Measurements from ENCODE around the gene ADAM8. TPM values are rescaled to one million over a fixed set of nuclear protein-coding genes. Genes with fewer than 3 reads are reported as not detected.

Gene ADAM8
- total RNA-seq, 1 experiment from 2014 or later = 113 TPM

GRCh38 chr10:133279326-133280226 lies 2.9 kb upstream of the ADAM8 start:
- CTCF ChIA-PET = no interaction called here
- DNase-seq = peak; percentile 18
- no peaks in the 10 kb centered on the region for H3K27me3 ChIP-seq (ENCODE audit: low read length)
- H3K79me2 ChIP-seq (ENCODE audit: low read length) = peaks cover 20% of the 10 kb centered on the region
- H4K20me1 ChIP-seq (ENCODE audit: low read length) = no peaks in the 10 kb centered on the region
- TF ChIP-seq CTCF (conservative IDR thresholded peaks at IDR 0.05; ENCODE audit: low read depth, low read length) = no peak
- TF ChIP-seq EZH2 (IDR thresholded peaks at IDR 0.05; ENCODE audit: low read length, unreplicated experiment) = no peak
- no peak for TF ChIP-seq EZH2phosphoT487 (IDR thresholded peaks at IDR 0.05; ENCODE audit: borderline replicate concordance, low read length)
- H3K9me3 ChIP-seq (ENCODE audit: low read length) = no peaks in the 10 kb centered on the region
- no peak overlapping the region; the same call in 1 of the 2 replicates for H3K4me3 ChIP-seq (ENCODE audit: low read length)
- peak overlapping the region; percentile 98 for H3K27ac ChIP-seq (ENCODE audit: low read length)
- no peak for ATAC-seq
- peaks cover 12% of the 10 kb centered on the region; the same call in 1 of the 2 replicates for H3K36me3 ChIP-seq (ENCODE audit: low read depth, low read length)
- H3K4me2 ChIP-seq (ENCODE audit: low read length) = peak overlapping the region; percentile 97
- no peak overlapping the region for H2AFZ ChIP-seq (ENCODE audit: low read length)
- BruUV-seq (replicated peaks) = no TSS peak
- H3F3A ChIP-seq (ENCODE audit: low read length, unreplicated experiment) = peaks cover 4% of the 10 kb centered on the region
- no peaks in the 10 kb centered on the region for H3K9me2 ChIP-seq (replicated peaks; ENCODE audit: low read length)
- POLR2A ChIA-PET (ENCODE audit: unreplicated experiment) = no interaction called here
- intact Hi-C loops (cut with micrococcal nuclease) = no loop called here
- H3K4me1 ChIP-seq (ENCODE audit: insufficient read depth, low read length) = peaks cover 52% of the 10 kb centered on the region
- peak overlapping the region; percentile 96 for H3K9ac ChIP-seq (ENCODE audit: low read length)

- CTCF ChIA-PET = no interaction called here
- H3K4me1 ChIP-seq (ENCODE audit: insufficient read depth, low read length) = peaks cover 54% of the 10 kb centered on the region
- intact Hi-C loops (cut with micrococcal nuclease) = no loop called here
- POLR2A ChIA-PET (ENCODE audit: unreplicated experiment) = interaction anchor here (0.8 kb wide), 1 partner anchor 16 kb away, joined by 3 read pairs; no protein-coding TSS in a partner anchor
- DNase-seq (peak; percentile 89), ATAC-seq (peak; percentile 58)
- H3K27me3 ChIP-seq (ENCODE audit: low read length) = no peaks in the 10 kb centered on the region
- H3F3A ChIP-seq (ENCODE audit: low read length, unreplicated experiment) = peaks cover 4% of the 10 kb centered on the region
- H3K4me3 ChIP-seq (ENCODE audit: low read length) = peak overlapping the region; percentile 51; the same call in 1 of the 2 replicates
- no peak overlapping the region for H2AFZ ChIP-seq (ENCODE audit: low read length)
- peak overlapping the region; percentile 96 for H3K9ac ChIP-seq (ENCODE audit: low read length)
- H3K36me3 ChIP-seq (ENCODE audit: low read depth, low read length) = peaks cover 6% of the 10 kb centered on the region; the same call in 1 of the 2 replicates
- H4K20me1 ChIP-seq (ENCODE audit: low read length) = no peaks in the 10 kb centered on the region
- BruUV-seq (replicated peaks) = no TSS peak
- H3K9me3 ChIP-seq (ENCODE audit: low read length) = no peaks in the 10 kb centered on the region
- peak overlapping the region; percentile 98 for H3K27ac ChIP-seq (ENCODE audit: low read length)
- H3K4me2 ChIP-seq (ENCODE audit: low read length) = peak overlapping the region; percentile 97
- TF ChIP-seq CTCF (conservative IDR thresholded peaks at IDR 0.05; ENCODE audit: low read depth, low read length) (0 out of 2 replicates have a peak, but pooled peaks have one; percentile 12), EZH2phosphoT487 (IDR thresholded peaks at IDR 0.05; ENCODE audit: borderline replicate concordance, low read length) (no peak), EZH2 (IDR thresholded peaks at IDR 0.05; ENCODE audit: low read length, unreplicated experiment) (no peak)
- H3K79me2 ChIP-seq (ENCODE audit: low read length) = peaks cover 26% of the 10 kb centered on the region
- H3K9me2 ChIP-seq (replicated peaks; ENCODE audit: low read length) = no peaks in the 10 kb centered on the region
These were observed 2.1 kb upstream of the ADAM8 start for GRCh38 chr10:133278577-133279265.

Measured in PC-3 (cell line).